Measurements from ENCODE around the gene APOBEC3B.
"Not testable (repeated sequence)": the region's sequence is repeated elsewhere in the genome, so short reads cannot be mapped to it uniquely, and the experiment has no call there.

DNA sequence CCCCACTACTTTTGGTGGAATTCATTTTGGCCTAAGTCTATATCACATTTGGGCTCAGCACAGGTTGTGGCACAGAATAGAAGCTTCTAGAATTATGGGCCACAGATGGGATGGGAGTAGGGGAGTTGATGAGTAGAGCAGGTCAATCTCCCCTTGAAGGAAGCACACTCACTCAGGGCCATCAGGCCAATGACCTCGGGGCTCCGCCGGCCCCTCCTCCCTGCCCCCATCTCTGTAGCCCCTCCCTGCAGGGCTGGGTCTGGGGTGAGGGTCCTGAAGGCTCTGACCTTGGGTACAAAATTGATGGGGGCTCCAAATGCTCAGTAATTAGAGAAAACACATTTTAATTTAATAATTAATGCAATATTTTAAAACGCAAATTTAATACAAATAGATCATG is 21.5 kb upstream of the APOBEC3B start:
- TF ChIP-seq, protein P1, sequence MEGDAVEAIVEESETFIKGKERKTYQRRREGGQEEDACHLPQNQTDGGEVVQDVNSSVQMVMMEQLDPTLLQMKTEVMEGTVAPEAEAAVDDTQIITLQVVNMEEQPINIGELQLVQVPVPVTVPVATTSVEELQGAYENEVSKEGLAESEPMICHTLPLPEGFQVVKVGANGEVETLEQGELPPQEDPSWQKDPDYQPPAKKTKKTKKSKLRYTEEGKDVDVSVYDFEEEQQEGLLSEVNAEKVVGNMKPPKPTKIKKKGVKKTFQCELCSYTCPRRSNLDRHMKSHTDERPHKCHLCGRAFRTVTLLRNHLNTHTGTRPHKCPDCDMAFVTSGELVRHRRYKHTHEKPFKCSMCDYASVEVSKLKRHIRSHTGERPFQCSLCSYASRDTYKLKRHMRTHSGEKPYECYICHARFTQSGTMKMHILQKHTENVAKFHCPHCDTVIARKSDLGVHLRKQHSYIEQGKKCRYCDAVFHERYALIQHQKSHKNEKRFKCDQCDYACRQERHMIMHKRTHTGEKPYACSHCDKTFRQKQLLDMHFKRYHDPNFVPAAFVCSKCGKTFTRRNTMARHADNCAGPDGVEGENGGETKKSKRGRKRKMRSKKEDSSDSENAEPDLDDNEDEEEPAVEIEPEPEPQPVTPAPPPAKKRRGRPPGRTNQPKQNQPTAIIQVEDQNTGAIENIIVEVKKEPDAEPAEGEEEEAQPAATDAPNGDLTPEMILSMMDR (IDR thresholded peaks at IDR 0.05), result not testable (repeated sequence)
- TF ChIP-seq ZFX (IDR thresholded peaks at IDR 0.05; ENCODE audit: borderline replicate concordance), result not testable (repeated sequence)
